Stimulated activated CD8-positive, alpha-beta memory T cell treated with anti-CD3 and anti-CD28 coated beads, Interleukin-15, amount 100 ng/mL, for 24 hours (primary cell): ENCODE data around the gene SECISBP2L.
"Not testable (repeated sequence)": the region's sequence is repeated elsewhere in the genome, so short reads cannot be mapped to it uniquely, and the experiment has no call there.

Experiments
- DNase-seq: peaks from one replicate; pipeline ENCODE4 v3.0.0-alpha.2; 2020; ENCODE audit warnings: low read depth

Gene SECISBP2L

GRCh38 chr15:48992545-48992944 lies 53.7 kb downstream of the SECISBP2L start:
- DNase-seq, result no peak

- DNase-seq, result no peak
Observed at GRCh38 chr15:48992096-48992495, 54.1 kb downstream of the SECISBP2L start.

DNA sequence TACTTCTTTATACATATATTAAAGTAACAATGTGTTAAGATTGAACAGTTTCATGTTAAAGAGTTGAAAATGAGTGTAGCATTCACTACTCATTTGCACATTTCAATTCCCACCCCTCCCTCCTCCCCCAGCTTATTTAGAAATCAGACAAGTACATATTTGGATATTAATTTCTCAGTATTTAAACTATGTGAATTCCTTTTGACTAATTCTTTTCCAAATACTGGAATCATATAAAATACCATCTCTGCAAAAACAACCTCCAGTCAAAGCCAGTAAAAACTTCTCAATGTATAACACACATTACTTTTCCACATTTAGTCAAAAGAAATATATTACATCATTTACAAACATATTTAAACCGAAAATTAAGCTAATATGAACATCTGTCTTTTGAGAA lies 57.1 kb downstream of the SECISBP2L start:
- DNase-seq, result no peak

- DNase-seq, result no peak
Observed at GRCh38 chr15:48987142-48987541, 59.1 kb downstream of the SECISBP2L start.

DNA sequence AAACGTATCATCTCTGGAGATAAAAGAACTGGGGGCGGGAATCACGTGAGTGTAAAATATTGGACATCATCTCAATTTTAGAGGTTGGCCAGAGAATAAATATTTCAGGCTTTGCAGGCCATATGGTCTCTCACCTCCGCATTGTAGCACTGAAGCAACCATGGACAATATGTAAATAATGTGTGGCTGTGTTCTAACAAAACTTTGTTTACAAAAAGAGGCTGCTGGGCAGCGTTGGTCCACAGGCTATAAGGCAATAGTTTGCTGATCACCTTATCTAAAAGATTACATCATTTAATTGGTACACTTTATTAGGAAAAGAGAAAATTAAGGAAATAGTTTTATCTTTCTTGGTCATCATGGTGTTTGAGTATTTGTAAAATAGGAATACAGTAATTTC lies 60.0 kb downstream of the SECISBP2L start:
- no peak for DNase-seq

DNA sequence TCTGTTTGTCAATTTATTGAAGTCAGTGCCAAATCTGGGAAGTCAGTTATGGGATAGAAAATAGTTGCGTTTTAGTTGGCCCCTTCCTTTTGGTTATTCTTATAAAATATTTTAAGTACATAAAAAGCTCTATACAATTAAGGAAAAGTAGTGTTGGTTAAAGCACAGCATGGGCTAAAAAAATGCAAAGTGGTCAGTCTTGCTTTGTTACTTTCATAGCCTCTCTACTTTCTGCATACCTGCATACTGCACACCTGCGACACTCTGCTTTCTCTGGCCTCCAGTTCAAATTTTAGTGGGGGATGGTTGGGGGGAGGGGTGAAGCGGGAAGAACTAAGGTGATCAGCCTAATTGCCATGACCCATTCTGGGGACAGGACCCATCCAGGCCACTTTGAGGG lies 60.7 kb downstream of the SECISBP2L start:
- DNase-seq, result no peak

DNA sequence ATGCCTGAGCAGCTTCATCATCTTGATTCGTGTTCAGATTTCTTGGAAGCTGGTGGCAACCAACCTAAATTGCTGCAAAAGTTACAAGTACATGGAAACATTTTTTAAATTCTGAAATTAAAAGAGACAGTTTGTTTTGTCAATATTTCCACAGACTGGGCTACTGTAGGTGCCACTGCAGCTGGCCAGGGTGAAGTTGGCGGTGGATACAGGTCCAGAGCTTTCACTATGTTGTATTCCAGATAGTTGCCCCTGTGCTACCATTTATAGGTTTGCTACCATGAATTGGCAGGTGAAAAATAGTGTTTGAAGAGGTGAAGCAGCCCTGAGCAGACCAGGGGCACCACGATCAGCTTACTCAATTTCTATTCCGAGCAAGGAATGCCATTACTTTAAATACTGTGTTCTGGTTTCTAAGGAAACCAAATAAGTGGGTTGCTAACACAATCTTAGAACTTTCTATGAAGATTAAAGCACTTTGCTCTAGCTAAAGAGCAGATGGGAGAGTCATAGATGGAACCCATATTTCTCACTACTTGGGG lies 61.4 kb downstream of the SECISBP2L start:
- no peak for DNase-seq

DNA sequence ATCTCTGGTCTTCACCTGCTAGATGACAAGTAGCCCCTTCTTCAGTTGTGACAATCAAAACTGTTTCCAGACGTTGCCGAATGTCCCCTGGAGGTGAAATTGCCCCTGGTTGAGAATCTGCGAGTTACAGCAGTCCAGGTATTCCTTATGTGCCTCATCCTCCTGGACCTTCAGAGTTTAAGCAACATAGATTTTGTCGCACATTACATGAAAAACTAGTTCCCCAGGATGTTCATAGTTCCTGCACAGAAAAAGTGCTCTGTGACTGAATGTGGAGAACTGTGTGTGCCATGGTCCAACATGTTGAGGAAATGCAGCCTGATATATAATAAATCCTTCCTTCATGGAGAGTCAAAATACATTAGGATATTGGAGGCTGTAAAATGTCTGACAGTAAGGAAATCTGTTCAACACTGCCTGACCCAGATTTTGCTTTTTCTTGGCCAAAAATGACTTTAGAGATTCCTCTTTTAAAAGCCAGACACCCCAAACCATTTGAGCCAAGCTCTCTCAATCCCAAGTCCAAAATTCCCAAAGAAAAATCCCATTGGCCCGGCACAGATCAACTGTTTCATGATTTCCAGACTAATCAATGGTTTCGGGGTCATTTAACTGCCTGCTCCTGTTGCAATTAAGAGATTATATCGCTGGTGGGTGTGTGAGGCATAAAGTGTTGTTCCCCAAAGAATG lies 62.1 kb downstream of the SECISBP2L start:
- DNase-seq, result no peak

GRCh38 chr15:48983300-48983699 lies 62.9 kb downstream of the SECISBP2L start:
- DNase-seq, result no peak

DNA sequence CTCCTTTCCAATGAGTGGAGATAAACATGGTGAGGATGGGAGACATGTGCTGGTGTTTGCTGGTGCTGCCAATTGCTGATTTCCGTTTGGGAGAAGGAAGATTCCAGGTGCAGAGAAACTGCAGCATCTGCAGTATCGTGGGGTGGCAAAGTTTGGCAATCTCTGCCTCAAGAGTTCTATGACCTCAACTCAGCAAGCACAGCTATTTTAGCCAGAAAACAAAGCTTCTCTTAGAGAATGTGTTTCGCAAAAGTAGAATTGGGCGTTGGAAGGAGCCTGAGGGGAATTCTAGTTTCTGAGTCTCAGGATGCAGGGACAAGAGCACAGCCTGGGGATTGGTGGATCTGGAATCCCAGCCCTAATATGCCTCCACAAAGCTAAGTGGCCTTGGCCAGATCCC lies 64.3 kb downstream of the SECISBP2L start:
- DNase-seq, result no peak

GRCh38 chr15:48978638-48979037 lies 67.6 kb downstream of the SECISBP2L start:
- no peak for DNase-seq

- no peak for DNase-seq
Observed at GRCh38 chr15:48976444-48977088, 69.7 kb downstream of the SECISBP2L start.

DNA sequence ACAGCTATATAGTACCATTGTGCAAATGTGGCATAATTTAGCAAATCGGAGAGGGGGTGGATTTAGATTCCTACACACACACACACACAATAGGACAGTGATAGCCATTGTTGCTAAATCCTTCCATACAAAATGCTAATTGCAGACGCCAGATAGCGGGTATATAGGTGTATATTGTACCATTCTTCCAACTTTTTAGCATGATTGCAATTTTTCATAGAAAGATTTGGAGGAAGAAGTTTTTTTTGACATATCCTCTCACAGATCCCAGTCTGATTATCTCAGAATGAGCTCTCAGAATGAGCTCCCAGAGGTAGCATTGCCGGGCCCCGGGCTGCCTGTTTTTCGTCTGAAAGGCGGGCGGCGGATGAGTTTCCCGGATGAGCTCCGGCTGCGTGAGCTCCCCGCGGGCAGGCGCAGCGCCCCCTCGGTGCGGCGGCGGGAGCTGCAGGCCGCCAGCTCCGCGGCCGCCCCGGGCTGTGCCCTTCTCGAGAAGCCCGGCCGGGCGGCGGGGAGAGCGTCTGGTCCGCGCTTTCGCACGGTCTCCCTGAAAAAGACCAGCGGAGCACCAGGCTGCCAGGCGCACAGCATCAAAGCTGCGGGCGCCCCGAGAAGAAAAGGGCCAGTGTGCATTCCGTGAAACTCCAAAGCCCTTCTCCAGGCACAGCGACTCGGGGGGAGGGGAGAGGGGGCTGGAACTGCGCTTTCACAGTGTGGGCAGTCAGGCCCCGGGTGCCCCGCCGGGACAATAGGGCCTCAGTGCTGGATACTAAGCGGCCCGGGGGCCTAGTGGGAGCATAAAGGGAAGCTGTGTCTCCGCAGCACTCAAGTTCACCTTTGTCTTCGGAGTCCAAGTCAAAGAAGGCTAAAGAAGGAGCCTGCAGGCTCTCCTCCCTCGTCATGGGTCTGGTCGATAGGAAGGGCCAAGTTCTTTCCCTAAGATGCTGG lies 70.5 kb downstream of the SECISBP2L start:
- DNase-seq, result peak; percentile 53

- DNase-seq, result no peak
Observed at GRCh38 chr15:48974882-48975281, 71.4 kb downstream of the SECISBP2L start.

DNA sequence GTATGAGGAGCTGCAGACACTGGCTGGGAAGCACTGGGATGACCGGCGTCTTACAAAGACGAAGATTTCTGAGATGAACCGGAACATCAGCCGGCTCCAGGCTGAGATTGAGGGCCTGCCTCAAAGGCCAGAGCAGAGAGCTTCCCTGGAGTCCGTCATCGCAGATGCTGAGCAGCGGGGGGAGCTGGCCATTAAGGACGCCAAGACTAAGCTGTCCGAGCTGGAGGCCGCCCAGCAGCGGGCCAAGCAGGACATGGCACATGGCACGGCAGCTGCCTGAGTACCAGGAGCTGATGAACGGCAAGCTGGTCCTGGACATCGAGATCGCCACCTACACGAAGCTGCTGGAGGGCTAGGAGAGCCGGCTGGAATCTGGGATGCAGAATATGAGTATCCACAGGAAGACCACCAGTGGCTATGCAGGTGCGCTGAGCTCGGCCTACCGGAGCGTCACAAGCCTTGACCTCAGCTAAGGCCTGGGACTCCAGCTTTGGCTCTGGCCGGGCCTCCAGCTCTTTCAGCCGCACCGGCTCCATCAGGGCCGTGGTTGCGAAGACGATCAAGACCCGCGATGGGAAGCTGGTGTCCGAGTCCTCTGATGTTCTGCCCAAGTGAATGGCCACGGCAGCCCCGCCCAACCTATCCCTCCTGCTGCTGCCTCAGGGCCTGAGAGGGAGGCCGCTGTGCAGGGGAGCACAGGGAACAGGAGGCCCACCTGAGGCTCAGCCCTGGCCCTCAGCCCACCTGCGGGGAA lies 73.3 kb downstream of the SECISBP2L start:
- no peak for DNase-seq

GRCh38 chr15:48970926-48971325 lies 75.3 kb downstream of the SECISBP2L start:
- DNase-seq, result not testable (repeated sequence)

GRCh38 chr15:48968066-48968465 lies 78.2 kb downstream of the SECISBP2L start:
- no peak for DNase-seq

GRCh38 chr15:48967336-48967735 lies 78.9 kb downstream of the SECISBP2L start:
- no peak for DNase-seq

DNA sequence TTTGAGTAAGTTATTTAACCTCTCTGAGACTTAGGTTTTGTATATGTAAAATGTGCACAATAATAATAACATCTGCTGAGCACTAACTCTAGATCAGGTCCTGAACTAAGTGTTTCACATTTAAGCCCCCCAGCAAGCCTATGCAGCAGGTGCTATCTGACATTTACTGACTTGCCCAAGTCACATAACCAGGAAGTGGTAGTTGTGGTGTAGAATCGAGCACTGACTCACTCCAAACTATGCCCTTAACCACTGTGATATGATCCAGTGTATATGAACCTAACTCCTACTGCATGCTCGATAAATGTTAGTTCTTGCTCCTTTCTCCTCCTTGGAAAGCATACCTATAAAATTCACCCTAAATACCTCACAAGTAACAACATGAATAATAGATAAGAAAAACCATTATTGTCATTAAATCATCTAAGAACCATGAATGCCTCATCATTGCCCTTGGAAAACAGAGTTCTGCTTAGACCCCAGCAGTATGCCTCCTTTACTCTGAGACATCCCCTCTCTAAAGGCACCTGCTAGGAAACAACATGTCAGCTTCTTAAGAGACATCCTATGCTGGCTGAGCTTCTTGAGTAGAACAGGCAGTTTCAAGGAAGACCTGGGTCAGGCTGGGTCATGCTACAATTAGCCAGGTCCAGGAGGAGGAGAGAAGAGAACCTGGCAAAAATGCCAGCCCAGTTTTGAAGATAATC lies 79.5 kb downstream of the SECISBP2L start:
- DNase-seq, result no peak

DNA sequence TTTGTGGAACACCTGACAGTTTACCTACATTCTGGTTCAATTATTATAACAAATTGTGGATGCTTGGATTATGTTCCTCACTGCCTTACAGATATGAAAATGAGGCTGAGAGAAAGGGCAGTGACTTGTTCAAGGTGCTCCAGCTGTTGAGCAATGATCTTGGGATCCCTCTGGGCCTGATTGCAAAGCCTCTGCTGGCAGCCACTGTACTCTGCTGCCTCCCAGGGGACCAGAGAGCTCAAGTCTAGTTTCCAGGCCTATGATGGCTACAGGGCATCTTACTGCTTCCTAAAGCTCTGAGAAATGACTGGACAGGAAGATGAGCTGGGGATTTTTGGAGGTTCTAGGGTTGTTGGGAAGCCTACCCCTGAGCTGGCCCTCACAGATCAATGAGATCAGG lies 80.3 kb downstream of the SECISBP2L start:
- DNase-seq, result no peak

DNA sequence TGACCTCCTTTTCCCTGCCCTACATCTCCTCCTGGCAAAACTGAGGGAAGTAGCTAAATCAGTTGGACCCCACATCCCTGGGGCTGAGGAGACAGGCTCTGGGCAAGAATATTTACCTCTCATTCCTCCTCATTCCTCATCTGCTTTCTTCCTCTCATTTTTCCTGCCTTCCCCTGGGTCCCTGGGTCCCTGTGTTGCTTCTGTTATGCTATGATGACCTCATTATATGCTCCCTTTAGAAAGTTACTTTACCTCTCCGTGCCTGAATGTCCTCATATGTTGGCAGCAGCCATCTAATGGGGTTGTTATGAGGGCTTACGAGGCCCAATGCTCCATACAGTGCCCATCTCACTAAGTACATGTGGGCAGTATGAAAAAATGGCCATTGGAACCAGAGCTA lies 81.3 kb downstream of the SECISBP2L start:
- DNase-seq, result no peak
